ENCODE measurements around the gene SPOCK1.

DNA sequence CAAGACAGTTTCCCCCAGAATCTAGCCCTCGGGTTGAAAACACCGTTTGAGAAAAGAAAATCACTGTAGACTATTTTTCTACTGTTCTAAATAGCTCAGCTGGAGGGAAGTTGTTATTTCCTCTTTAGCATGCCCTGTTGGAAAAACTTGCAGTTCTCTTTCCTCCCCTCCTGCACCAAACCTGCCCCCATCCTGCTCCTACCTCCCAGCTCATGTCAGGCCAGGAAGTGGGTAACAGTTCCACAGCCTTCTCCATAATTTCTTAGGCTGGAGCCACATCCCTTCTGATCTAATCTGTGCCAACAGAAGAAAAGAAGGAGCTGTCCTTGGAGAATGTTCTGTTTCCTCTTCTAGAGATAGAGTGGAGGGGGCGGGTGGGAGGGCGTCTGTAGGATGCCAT, 437.7 kb downstream of the SPOCK1 start:
- TF ChIP-seq, protein P1, sequence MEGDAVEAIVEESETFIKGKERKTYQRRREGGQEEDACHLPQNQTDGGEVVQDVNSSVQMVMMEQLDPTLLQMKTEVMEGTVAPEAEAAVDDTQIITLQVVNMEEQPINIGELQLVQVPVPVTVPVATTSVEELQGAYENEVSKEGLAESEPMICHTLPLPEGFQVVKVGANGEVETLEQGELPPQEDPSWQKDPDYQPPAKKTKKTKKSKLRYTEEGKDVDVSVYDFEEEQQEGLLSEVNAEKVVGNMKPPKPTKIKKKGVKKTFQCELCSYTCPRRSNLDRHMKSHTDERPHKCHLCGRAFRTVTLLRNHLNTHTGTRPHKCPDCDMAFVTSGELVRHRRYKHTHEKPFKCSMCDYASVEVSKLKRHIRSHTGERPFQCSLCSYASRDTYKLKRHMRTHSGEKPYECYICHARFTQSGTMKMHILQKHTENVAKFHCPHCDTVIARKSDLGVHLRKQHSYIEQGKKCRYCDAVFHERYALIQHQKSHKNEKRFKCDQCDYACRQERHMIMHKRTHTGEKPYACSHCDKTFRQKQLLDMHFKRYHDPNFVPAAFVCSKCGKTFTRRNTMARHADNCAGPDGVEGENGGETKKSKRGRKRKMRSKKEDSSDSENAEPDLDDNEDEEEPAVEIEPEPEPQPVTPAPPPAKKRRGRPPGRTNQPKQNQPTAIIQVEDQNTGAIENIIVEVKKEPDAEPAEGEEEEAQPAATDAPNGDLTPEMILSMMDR (conservative IDR thresholded peaks at IDR 0.05; ENCODE audit: low read depth, low read length): no peak
- no peak for TF ChIP-seq EZH2 (IDR thresholded peaks at IDR 0.05; ENCODE audit: borderline replicate concordance, low read depth, low read length, poor library complexity, severe bottlenecking)

Measured in A673 (cell line).